Right lobe of liver (tissue), 6 donors: ENCODE measurements around the gene GNB4. TPM values are rescaled to one million over a fixed set of nuclear protein-coding genes. Genes with fewer than 3 reads are reported as not detected.

ENCODE experiments used
- ATAC-seq, 4 donors: fragments of 200-7000 bp; cut with Tn5 transposase; one replicate each; pipeline ENCODE4 v1.9.1; 2020; ENCODE audit warnings: mild to moderate bottlenecking in 4 of 4, moderate library complexity in 4 of 4
- DNase-seq, 3 donors: peaks; one replicate each; pipeline ENCODE4 v3.0.0-alpha.2; 2020
- H3K27ac ChIP-seq, 3 donors: fragments of 200-600 bp; one replicate each; pipeline ENCODE4 v1.8.0; 2022
- H3K27me3 ChIP-seq, 2 donors: fragments of 200-600 bp; one replicate each; pipeline ENCODE4 v1.8.0; 2022
- H3K36me3 ChIP-seq, 4 donors: fragments of 200-600 bp; sonication (generic) in 1 of 4; one replicate each; pipeline versions ENCODE4 v1.5.1 to v1.8.0; 2017 to 2022; ENCODE audit warnings: control low read depth in 1 of 4
- H3K4me1 ChIP-seq, 4 donors: fragments of 200-600 bp; sonication (generic) in 1 of 4; one replicate each; pipeline versions ENCODE4 v1.5.1 to v1.8.0; 2017 to 2022; ENCODE audit warnings: control low read depth in 1 of 4
- H3K4me3 ChIP-seq, 3 donors: fragments of 200-600 bp; one replicate each; pipeline ENCODE4 v1.8.0; 2022
- H3K9me3 ChIP-seq, 4 donors: fragments of 200-600 bp; sonication (generic) in 1 of 4; one replicate each; pipeline versions ENCODE4 v1.5.1 to v1.8.0; 2017 to 2022; ENCODE audit warnings: control low read depth in 1 of 4
- CTCF ChIP-seq, 4 donors: fragments of 200-600 bp in 3 of 4; fragments of 450-650 bp in 1 of 4; IDR thresholded peaks; one replicate each; pipeline versions ENCODE4 v1.5.1 to v1.8.0; 2016 to 2022; ENCODE audit warnings: antibody characterized with exemption in 4 of 4, mild to moderate bottlenecking in 2 of 4
- POLR2A ChIP-seq: fragments of 450-650 bp; IDR thresholded peaks from one replicate; pipeline ENCODE4 v1.6.1; 2017; ENCODE audit warnings: antibody characterized with exemption, mild to moderate bottlenecking
- WGBS: methylation state at CpG from one replicate; pipeline ENCODE4 v1.1.6; 2018; ENCODE audit warnings: low coverage, low lambda C conversion rate; ENCODE audit not compliant: insufficient coverage; ENCODE audit errors: missing lambda C conversion rate; 5-methylcytosine and 5-hydroxymethylcytosine counted together
- intact Hi-C, 2 donors: fragments of 100-400 bp; cut with DNase I; formaldehyde crosslinking; loops; one replicate each; pipeline versions ENCODE4 v1.11.2 to v1.14.1; 2022
- small RNA-seq, 2 experiments: library from RNA; depleted of rRNA; stranded (forward); fragments of <200 nt; gene quantifications; one replicate each; pipeline ENCODE3, GENCODE V24; 2016
- total RNA-seq, 6 experiments: library from RNA; depleted of rRNA in 2 of 6; stranded (reverse); fragments of >200 nt in 2 of 6; fragmentation: NEBNext Ultra II Directional in 3 of 6; extraction: Animal tissue kit (Norgen Biotek cat#: 25700) in 3 of 6; gene quantifications; one replicate each; pipeline versions ENCODE4 v1.1.0 to v1.2.4, GENCODE V29; 2016 to 2023
- donor health status: DM: no; HTN: yes; CAD: no.
- donor health status: DM: no; HTN: no; CAD: no.
- donor health status: DM: no; HTN: no; CAD: no.
- donor health status: DM: no; HTN: yes; CAD: no.
- donor health status: DM: no; HTN: yes; CAD: no.

The GNB4 gene
- total RNA-seq, 6 experiments from 2014 or later: 2.9 to 9.5 (median 5.2) TPM

GRCh38 chr3:179348325-179349013, 102.8 kb downstream of the GNB4 start:
- no peaks in the 10 kb centered on the region for H3K27me3 ChIP-seq
- H3K4me3 ChIP-seq: peak overlapping the region; percentile 71 to 83 (median 75)
- WGBS: 25% methylated on average over 5 of the region's 5 CpGs
- peaks cover 0 to 9% (median 0%) of the 10 kb centered on the region in 4 donors for H3K4me1 ChIP-seq
- H3K36me3 ChIP-seq: peaks cover 0 to 22% (median 5%) of the 10 kb centered on the region in 4 donors
- ATAC-seq (peak in 1 of 4 donors; percentile 12), DNase-seq (no peak)
- no peaks in the 10 kb centered on the region for H3K9me3 ChIP-seq
- H3K27ac ChIP-seq: no peak overlapping the region
- TF ChIP-seq CTCF (IDR thresholded peaks at IDR 0.05) (no peak), POLR2A (no peak)
- intact Hi-C loops: no loop called here

DNA sequence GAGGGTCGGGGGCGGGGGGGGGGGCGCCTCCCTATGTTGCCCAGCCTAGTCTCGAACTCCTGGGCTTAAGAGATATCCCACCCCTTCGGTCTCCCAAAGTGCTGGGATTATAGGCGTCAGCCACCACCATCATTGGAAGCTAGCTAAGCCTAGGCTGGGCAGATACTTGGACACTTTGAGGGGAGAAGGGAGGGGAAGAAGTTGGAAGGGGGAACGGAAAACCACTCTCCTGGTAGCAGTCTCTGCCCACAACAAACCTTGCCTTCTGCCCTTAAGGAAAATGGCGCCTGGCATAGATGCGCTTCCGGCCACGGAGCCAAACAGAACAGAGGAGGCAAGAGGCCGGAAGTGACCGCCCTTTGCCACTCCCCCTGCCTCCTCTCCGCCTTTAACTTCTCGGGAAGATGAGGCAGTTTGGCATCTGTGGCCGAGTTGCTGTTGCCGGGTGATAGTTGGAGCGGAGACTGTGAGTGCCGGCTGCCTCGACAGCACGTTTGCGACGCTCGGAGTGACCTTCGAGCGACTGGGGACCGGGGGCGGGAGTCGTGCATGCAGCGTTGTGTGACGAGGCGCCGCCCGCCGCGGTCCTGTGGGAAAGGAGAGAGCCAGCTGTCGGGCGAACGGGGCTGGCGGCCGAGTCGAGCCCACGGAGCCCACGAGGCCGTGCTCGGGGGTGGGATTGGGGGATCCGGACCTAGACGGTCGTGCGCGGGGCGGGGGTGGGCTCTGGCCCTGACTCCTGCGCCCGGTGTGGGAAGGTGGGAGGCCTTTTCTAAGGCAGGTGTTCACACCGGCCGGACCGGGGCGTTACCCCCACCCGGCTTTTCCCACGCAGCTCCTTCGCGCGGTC, 103.7 kb downstream of the GNB4 start, which contains the start of gene MFN1:
TSS of gene MFN1 (plus strand) at position 365 of the 850 bp plus-strand sequence. CDS start 1,143 bp downstream, outside the sequence.
- TF ChIP-seq POLR2A: peak; percentile 68
- no peak for TF ChIP-seq CTCF (IDR thresholded peaks at IDR 0.05)
- intact Hi-C loops: no loop called here

More for the DNA sequence above, 103.7 kb downstream of the GNB4 start, which contains the start of gene MFN1:
- H3K36me3 ChIP-seq: peaks cover 0 to 14% (median 5%) of the 10 kb centered on the region in 4 donors
- ATAC-seq (peak; percentile 99 to 100 (median 100)), DNase-seq (peak; percentile 93 to 96 (median 96))
- H3K27ac ChIP-seq: peak within 1 kb of the TSS; percentile 49 to 74 (median 69)
- under 1% methylated on average over 39 of the region's 63 CpGs for WGBS
- H3K4me1 ChIP-seq: peaks cover 0 to 9% (median 0%) of the 10 kb centered on the region in 4 donors
- H3K4me3 ChIP-seq: peak within 1 kb of the TSS; percentile 71 to 83 (median 75)
- no peaks in the 10 kb centered on the region for H3K27me3 ChIP-seq
- no peaks in the 10 kb centered on the region for H3K9me3 ChIP-seq

Small RNAs within 50 kb of the gene (small RNA-seq; reads per million reads assigned to genes)
- 0 reads per million in 2 experiments for gene AC007620.1

Other genes with a start within 250 kb of the GNB4 start
- 1 to 10 TPM; 1.4 to 2.3 (median 1.7) TPM for gene KCNMB3, start 200.4 kb downstream of the GNB4 start, total RNA-seq
- 10 to 100 TPM; 12.0 to 20.7 (median 14.7) TPM for gene ZNF639, start 128.4 kb downstream of the GNB4 start, total RNA-seq
- gene MFN1, start 103.8 kb downstream of the GNB4 start, total RNA-seq: 10 to 100 TPM; 12.2 to 24.6 (median 20.3) TPM
- 10 to 100 TPM; 10.6 to 38.0 (median 15.5) TPM for gene ACTL6A, start 111.5 kb upstream of the GNB4 start, total RNA-seq
- 10 to 100 TPM; 12.4 to 25.0 (median 18.2) TPM for gene MRPL47, start 153.2 kb upstream of the GNB4 start, total RNA-seq
- 100 to 1,000 TPM in 1 of 6 experiments, 10 to 100 TPM in 5; 53.4 to 102 (median 64.6) TPM for gene NDUFB5, start 153.3 kb upstream of the GNB4 start, total RNA-seq
- 10 to 100 TPM in 1 of 6 experiments, 1 to 10 TPM in 5; 6.0 to 11.1 (median 6.9) TPM for gene USP13, start 201.6 kb upstream of the GNB4 start, total RNA-seq